GM10266 (cell line): ENCODE measurements around the gene WNT9B.

Source experiments
- DNase-seq: peaks from one replicate; pipeline ENCODE4 v3.0.0; 2012; ENCODE audit errors: extremely low spot score
- CTCF ChIP-seq: IDR thresholded peaks from 2 replicates; pipeline ENCODE4 v1.5.1; 2012; ENCODE audit warnings: mild to moderate bottlenecking, low read depth; ENCODE audit not compliant: control insufficient read depth, insufficient read depth; ENCODE audit errors: missing control alignments

Gene WNT9B

GRCh38 chr17:46859996-46860395 lies 8.6 kb downstream of the WNT9B start:
- no peak for DNase-seq
- no peak for TF ChIP-seq CTCF

DNA sequence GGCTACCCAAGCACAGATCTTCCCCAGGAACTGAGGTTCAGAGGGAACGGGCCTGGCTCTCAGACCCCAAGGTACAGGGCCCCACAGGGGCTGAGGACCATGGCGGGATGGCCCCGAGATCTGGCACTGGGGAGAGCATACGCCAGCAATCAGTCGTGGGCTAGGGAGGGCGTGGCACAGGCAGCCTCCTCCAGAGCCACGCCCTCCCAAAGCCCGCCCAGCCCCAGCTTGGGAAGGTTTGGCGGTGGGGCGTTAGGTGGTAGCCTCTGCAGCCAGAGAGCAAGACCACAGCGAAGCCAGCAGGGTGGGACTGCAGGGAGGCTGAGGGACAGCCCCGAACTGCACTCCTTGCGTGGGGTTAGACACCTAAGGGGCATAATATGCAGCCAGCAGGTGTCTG lies 11.6 kb downstream of the WNT9B start:
- DNase-seq = no peak
- no peak for TF ChIP-seq CTCF

- no peak for TF ChIP-seq CTCF
- no peak for DNase-seq
These were observed 12.2 kb downstream of the WNT9B start for GRCh38 chr17:46863383-46864121.

DNA sequence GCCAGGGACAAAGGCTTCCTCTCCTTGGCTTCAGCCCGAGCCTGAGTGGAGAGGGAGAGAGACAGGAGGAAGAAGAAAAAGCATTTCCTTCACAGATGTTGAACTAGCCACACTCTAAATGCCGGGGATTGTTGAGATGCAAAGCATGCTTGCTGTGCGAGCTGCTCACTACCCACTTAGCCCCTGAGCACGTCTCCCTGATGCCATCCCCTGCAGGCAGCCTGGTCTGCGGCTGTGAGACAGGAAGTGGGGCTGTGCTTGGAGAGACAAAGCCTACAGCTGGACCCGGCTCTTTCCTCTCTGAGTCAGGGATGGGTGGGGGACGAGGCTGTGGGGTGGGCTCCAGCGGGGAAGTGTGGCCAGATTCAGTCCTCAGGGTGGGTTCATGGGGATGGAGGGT lies 13.7 kb downstream of the WNT9B start:
- TF ChIP-seq CTCF = no peak
- DNase-seq = no peak

- no peak for DNase-seq
- TF ChIP-seq CTCF = no peak
These were observed 14.9 kb downstream of the WNT9B start for GRCh38 chr17:46866325-46866724.

DNA sequence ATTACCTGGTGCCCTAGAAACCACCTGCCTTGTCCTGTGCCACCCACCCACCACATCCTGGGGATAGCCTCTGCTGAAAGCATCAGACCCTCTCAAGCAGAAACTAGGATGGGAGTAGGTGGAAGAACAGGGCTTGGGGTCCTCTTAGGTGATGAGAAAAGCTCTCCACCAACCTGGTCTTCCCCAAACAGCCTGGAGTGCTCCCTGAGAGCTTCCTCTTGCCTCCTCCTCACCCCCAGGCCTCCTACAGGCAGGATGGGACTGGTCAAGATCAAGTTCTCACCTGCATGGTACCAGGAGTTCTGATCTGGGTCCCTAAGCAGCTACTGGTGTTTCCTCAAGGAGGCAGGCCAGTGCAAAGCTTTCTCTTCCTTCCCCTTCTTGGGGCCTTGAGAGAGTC lies 15.4 kb downstream of the WNT9B start:
- no peak for TF ChIP-seq CTCF
- DNase-seq = no peak

- DNase-seq = no peak
- no peak for TF ChIP-seq CTCF
These were observed 17.4 kb downstream of the WNT9B start for GRCh38 chr17:46868689-46869187.
